GM19455 (cell line): ENCODE measurements around the gene CRTC2.

Experiments
- ATAC-seq: cut with Tn5 transposase; IDR thresholded peaks from one replicate; pipeline ENCODE4 v1.9.1; 2021; ENCODE audit not compliant: unreplicated experiment

Gene CRTC2

DNA sequence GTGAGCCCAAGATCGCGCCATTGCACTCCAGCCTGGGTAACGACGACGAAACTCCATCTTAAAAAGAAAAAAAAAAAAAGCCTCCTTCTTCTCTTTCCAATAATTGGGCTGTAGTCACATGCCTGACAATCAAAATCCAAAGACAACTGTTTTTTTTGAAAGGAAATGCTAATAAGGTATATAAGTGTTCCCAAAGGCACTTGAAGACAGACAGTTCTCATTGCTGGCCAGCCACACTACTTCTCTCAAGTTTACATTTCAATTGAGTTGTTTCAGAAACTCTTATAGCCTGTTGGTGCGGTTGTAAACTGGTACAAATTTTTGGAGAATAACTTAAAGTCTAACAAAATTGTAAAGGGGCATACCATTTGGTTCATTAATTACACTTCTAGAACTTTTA, 58.9 kb downstream of the CRTC2 start:
- ATAC-seq, result no peak
